HG03565 (cell line): Measurements from ENCODE around the gene ZBTB25.

Source experiments
- ATAC-seq: cut with Tn5 transposase; IDR thresholded peaks from one replicate; pipeline ENCODE4 v1.9.1; 2021; ENCODE audit warnings: mild to moderate bottlenecking, moderate library complexity; ENCODE audit not compliant: unreplicated experiment

ZBTB25 gene

DNA sequence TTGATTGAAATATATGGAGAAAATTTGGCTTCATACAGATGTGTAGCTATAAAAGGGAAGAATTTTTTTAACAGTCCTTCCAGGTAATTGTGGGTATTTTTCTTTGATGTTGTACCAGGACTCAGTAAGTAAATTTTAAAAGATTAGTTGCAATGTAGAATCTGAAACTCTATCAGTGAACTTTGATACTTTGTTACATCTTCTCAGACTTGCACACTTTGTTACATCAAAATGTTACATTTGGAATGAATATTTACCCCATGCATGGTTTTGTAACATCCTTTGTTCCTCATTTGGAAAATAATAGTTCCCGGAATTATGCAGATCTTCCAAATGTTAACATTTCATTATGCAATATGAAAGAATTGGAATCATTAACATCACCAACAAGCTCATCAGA lies 101.7 kb downstream of the ZBTB25 start:
- ATAC-seq, result no peak

- ATAC-seq, result no peak
These were observed 102.7 kb downstream of the ZBTB25 start for GRCh38 chr14:64400829-64401459.
